HEK293 (cell line): Measurements from ENCODE around the gene LYPD6B.
A peak's percentile ranks its signal among the peaks of the same experiment; 100 is the strongest.

Source experiments
- CTCF ChIA-PET: fragments of 350-600 bp; formaldehyde crosslinking; extraction: SDS; loops from one replicate; lab custom pipeline; 2021; ENCODE audit warnings: antibody characterized with exemption; lab: Yijun Ruan, JAX
- POLR2A ChIA-PET: fragments of 300-600 bp; formaldehyde crosslinking; extraction: SDS; loops from one replicate; lab custom pipeline; 2020; ENCODE audit warnings: antibody characterized with exemption, inconsistent platforms; lab: Yijun Ruan, JAX
- H3K27ac ChIP-seq: fragments of 200-500 bp; sonication (Bioruptor generic); 2 replicates; pipeline ENCODE4 v1.5.1; 2014; ENCODE audit warnings: low read depth, low read length, control low read depth, inconsistent platforms; ENCODE audit errors: extremely low read depth
- H3K36me3 ChIP-seq, 2 experiments: fragments of 200-500 bp in 1 of 2; sonication (Bioruptor generic) in 1 of 2; 1 replicate in 1 of 2; 2 replicates in 1 of 2; pipeline ENCODE4 v1.5.1; 2014 to 2017; ENCODE audit warnings: inconsistent platforms in 2 of 2, low read length in 2 of 2; ENCODE audit not compliant: control insufficient read depth in 2 of 2, insufficient read depth in 1 of 2
- H3K4me1 ChIP-seq: fragments of 200-500 bp; sonication (Bioruptor generic); 2 replicates; pipeline ENCODE4 v1.5.1; 2014; ENCODE audit warnings: mild to moderate bottlenecking, low read length, inconsistent platforms; ENCODE audit not compliant: control insufficient read depth, insufficient read depth
- H3K4me3 ChIP-seq: 2 replicates; pipeline ENCODE4 v1.5.1; 2011; ENCODE audit warnings: low read depth, mild to moderate bottlenecking, control low read depth, low read length, moderate library complexity
- H3K9me3 ChIP-seq: fragments of 200-500 bp; sonication (Bioruptor generic); 2 replicates; pipeline ENCODE4 v1.5.1; 2014; ENCODE audit warnings: low read depth, low read length, inconsistent platforms; ENCODE audit not compliant: control insufficient read depth, insufficient read depth
- TCF7L2 ChIP-seq: IDR thresholded peaks from 2 replicates; pipeline ENCODE4 v1.6.1; 2011; ENCODE audit warnings: low read depth, mild to moderate bottlenecking, inconsistent platforms, low read length, moderate library complexity, borderline replicate concordance
- TRIM28 ChIP-seq: IDR thresholded peaks from 2 replicates; pipeline ENCODE4 v1.6.1; 2011; ENCODE audit warnings: low read length, control low read depth, borderline replicate concordance
- ZFP37 ChIP-seq: fragments of 450-650 bp; formaldehyde crosslinking; IDR thresholded peaks from 2 replicates; pipeline ENCODE4 v1.5.1; 2016; ENCODE audit warnings: missing biosample characterization, missing genetic modification characterization
- ZNF155 ChIP-seq: fragments of 450-650 bp; formaldehyde crosslinking; IDR thresholded peaks from 2 replicates; pipeline ENCODE4 v1.5.1; 2016; ENCODE audit warnings: missing biosample characterization, missing genetic modification characterization
- ZNF501 ChIP-seq: fragments of 450-650 bp; formaldehyde crosslinking; IDR thresholded peaks from 2 replicates; pipeline ENCODE4 v1.5.1; 2016; ENCODE audit warnings: missing biosample characterization, missing genetic modification characterization
- ZNF514 ChIP-seq: fragments of 450-650 bp; formaldehyde crosslinking; IDR thresholded peaks from 2 replicates; pipeline ENCODE4 v1.5.1; 2016; ENCODE audit warnings: missing biosample characterization, missing genetic modification characterization
- ZNF530 ChIP-seq: fragments of 450-650 bp; formaldehyde crosslinking; IDR thresholded peaks from 2 replicates; pipeline ENCODE4 v1.5.1; 2016; ENCODE audit warnings: low read depth, missing biosample characterization, missing genetic modification characterization
- ZNF544 ChIP-seq: fragments of 450-650 bp; formaldehyde crosslinking; IDR thresholded peaks from 2 replicates; pipeline ENCODE4 v1.5.0; 2017; ENCODE audit warnings: missing biosample characterization, missing genetic modification characterization
- ZNF555 ChIP-seq: fragments of 450-650 bp; formaldehyde crosslinking; conservative IDR thresholded peaks from 2 replicates; pipeline ENCODE4 v1.5.1; 2017; ENCODE audit warnings: missing biosample characterization, mild to moderate bottlenecking, missing genetic modification characterization, inconsistent platforms
- ZNF558 ChIP-seq: fragments of 450-650 bp; formaldehyde crosslinking; IDR thresholded peaks from 2 replicates; pipeline ENCODE4 v1.5.1; 2016; ENCODE audit warnings: missing biosample characterization, missing genetic modification characterization
- TF ChIP-seq, protein P1 (sequence below): fragments of 450-650 bp; formaldehyde crosslinking; IDR thresholded peaks from 2 replicates; pipeline ENCODE4 v1.5.1; 2016; ENCODE audit warnings: missing biosample characterization, missing genetic modification characterization
- TF ChIP-seq, protein P2 (sequence below): fragments of 450-650 bp; formaldehyde crosslinking; IDR thresholded peaks from 2 replicates; pipeline ENCODE4 v1.5.1; 2016; ENCODE audit warnings: missing biosample characterization, missing genetic modification characterization
- TF ChIP-seq, protein P3 (sequence below): fragments of 450-650 bp; formaldehyde crosslinking; conservative IDR thresholded peaks from 2 replicates; pipeline ENCODE4 v1.5.1; 2016; ENCODE audit warnings: low read depth, missing biosample characterization, missing genetic modification characterization
- TF ChIP-seq, protein P4 (sequence below): fragments of 450-650 bp; formaldehyde crosslinking; IDR thresholded peaks from 2 replicates; pipeline ENCODE4 v1.5.1; 2016; ENCODE audit warnings: missing biosample characterization, missing genetic modification characterization

LYPD6B gene

DNA sequence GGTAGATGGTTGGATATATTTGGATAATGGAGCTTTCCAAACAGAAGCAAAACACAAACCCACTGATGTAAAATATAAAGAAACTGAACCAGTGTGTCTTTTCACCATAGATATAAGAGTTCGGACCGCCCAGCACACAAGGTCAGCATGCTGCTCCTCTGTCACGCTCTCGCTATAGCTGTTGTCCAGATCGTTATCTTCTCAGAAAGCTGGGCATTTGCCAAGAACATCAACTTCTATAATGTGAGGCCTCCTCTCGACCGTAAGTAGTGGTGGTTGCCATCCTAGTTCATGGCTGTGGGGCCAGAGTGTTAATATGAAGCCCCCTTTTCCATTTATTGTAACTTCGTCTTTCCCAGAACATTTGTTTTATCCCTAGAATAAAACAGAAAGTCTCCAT, 166.6 kb downstream of the LYPD6B start:
- no peaks in the 10 kb centered on the region for H3K36me3 ChIP-seq
- H3K27ac ChIP-seq, result no peak overlapping the region
- ChIA-PET CTCF (interaction anchor here (0.7 to 0.8 kb wide), 2 partner anchors 12 to 188 kb away, joined by 4 to 5 read pairs; no protein-coding TSS in a partner anchor), POLR2A (no interaction called here)
- H3K9me3 ChIP-seq, result no peaks in the 10 kb centered on the region
- peaks cover 19% of the 10 kb centered on the region for H3K4me1 ChIP-seq
- TF ChIP-seq, protein P1, sequence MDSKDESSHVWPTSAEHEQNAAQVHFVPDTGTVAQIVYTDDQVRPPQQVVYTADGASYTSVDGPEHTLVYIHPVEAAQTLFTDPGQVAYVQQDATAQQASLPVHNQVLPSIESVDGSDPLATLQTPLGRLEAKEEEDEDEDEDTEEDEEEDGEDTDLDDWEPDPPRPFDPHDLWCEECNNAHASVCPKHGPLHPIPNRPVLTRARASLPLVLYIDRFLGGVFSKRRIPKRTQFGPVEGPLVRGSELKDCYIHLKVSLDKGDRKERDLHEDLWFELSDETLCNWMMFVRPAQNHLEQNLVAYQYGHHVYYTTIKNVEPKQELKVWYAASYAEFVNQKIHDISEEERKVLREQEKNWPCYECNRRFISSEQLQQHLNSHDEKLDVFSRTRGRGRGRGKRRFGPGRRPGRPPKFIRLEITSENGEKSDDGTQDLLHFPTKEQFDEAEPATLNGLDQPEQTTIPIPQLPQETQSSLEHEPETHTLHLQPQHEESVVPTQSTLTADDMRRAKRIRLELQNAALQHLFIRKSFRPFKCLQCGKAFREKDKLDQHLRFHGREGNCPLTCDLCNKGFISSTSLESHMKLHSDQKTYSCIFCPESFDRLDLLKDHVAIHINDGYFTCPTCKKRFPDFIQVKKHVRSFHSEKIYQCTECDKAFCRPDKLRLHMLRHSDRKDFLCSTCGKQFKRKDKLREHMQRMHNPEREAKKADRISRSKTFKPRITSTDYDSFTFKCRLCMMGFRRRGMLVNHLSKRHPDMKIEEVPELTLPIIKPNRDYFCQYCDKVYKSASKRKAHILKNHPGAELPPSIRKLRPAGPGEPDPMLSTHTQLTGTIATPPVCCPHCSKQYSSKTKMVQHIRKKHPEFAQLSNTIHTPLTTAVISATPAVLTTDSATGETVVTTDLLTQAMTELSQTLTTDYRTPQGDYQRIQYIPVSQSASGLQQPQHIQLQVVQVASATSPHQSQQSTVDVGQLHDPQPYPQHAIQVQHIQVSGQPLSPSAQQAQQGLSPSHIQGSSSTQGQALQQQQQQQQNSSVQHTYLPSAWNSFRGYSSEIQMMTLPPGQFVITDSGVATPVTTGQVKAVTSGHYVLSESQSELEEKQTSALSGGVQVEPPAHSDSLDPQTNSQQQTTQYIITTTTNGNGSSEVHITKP, result 0 out of 2 replicates have a peak, but pooled peaks have one; percentile 22
- TF ChIP-seq ZNF555 (tag by site-specific recombination) (no peak), ZNF501 (tag by site-specific recombination) (no peak), TRIM28 (peak; percentile 21; the same call in 1 of the 2 replicates), ZNF544 (tag by site-specific recombination) (no peak)
- TF ChIP-seq, protein P2, sequence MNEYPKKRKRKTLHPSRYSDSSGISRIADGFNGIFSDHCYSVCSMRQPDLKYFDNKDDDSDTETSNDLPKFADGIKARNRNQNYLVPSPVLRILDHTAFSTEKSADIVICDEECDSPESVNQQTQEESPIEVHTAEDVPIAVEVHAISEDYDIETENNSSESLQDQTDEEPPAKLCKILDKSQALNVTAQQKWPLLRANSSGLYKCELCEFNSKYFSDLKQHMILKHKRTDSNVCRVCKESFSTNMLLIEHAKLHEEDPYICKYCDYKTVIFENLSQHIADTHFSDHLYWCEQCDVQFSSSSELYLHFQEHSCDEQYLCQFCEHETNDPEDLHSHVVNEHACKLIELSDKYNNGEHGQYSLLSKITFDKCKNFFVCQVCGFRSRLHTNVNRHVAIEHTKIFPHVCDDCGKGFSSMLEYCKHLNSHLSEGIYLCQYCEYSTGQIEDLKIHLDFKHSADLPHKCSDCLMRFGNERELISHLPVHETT, result no peak
- no peak overlapping the region for H3K4me3 ChIP-seq

DNA sequence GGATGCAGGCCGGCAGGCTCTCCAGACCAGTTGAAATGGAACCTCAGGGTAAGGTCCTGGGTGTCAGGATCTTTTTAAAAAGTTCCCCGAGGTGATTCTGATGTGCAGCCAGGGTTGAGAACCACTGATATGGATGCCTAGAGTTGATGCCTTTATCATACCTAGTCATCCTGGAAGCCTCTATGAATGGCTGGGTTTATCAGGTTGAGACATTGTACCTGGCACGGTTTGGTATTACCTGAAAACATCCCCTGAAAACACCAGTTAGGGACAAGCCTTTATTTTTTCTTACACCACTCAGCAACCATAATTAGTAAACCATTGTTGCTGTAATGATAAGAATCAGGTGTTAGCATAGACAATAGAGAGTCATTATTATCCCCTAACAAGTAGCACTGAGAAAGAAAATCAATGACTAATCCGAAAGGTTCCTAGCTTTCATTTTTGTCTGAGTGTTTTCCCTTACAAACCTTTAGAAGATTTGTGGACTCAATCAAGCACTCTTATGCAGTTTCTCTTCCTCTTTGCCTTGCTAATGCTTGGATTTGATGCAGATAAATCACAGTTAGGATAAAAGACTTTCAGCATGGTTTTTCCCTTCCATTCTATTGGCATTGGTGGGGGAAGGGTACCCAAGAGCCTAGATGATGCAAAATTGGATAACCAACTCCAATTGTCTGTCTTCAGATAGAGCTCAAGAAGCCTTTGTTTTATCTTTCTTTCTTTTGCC, 175.4 kb downstream of the LYPD6B start:
- Histone ChIP-seq H3K4me3 (no peak overlapping the region), H3K36me3 (peaks cover 0 to 6% of the 10 kb centered on the region in 2 experiments; a peak in 1 of 3 replicates), H3K27ac (no peak overlapping the region), H3K4me1 (0 out of 2 replicates have a peak, but pooled peaks cover 2% of the 10 kb centered on the region), H3K9me3 (no peaks in the 10 kb centered on the region)
- ChIA-PET POLR2A (no interaction called here), CTCF (no interaction called here)
- TF ChIP-seq ZNF558 (no peak), ZFP37 (tag by site-specific recombination) (no peak), ZNF155 (tag by site-specific recombination) (no peak), ZNF514 (tag by site-specific recombination) (no peak), TCF7L2 (no peak), ZNF530 (tag by site-specific recombination) (no peak)
- TF ChIP-seq, protein P3, sequence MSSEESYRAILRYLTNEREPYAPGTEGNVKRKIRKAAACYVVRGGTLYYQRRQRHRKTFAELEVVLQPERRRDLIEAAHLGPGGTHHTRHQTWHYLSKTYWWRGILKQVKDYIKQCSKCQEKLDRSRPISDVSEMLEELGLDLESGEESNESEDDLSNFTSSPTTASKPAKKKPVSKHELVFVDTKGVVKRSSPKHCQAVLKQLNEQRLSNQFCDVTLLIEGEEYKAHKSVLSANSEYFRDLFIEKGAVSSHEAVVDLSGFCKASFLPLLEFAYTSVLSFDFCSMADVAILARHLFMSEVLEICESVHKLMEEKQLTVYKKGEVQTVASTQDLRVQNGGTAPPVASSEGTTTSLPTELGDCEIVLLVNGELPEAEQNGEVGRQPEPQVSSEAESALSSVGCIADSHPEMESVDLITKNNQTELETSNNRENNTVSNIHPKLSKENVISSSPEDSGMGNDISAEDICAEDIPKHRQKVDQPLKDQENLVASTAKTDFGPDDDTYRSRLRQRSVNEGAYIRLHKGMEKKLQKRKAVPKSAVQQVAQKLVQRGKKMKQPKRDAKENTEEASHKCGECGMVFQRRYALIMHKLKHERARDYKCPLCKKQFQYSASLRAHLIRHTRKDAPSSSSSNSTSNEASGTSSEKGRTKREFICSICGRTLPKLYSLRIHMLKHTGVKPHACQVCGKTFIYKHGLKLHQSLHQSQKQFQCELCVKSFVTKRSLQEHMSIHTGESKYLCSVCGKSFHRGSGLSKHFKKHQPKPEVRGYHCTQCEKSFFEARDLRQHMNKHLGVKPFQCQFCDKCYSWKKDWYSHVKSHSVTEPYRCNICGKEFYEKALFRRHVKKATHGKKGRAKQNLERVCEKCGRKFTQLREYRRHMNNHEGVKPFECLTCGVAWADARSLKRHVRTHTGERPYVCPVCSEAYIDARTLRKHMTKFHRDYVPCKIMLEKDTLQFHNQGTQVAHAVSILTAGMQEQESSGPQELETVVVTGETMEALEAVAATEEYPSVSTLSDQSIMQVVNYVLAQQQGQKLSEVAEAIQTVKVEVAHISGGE (tag by site-specific recombination), result no peak
- TF ChIP-seq, protein P4, sequence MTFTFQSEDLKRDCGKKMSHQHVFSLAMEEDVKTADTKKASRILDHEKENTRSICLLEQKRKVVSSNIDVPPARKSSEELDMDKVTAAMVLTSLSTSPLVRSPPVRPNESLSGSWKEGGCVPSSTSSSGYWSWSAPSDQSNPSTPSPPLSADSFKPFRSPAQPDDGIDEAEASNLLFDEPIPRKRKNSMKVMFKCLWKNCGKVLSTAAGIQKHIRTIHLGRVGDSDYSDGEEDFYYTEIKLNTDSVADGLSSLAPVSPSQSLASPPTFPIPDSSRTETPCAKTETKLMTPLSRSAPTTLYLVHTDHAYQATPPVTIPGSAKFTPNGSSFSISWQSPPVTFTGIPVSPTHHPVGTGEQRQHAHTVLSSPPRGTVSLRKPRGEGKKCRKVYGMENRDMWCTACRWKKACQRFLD, result no peak
